ENCODE results near the gene SYT7.
"Not testable (repeated sequence)": the region's sequence is repeated elsewhere in the genome, so short reads cannot be mapped to it uniquely, and the experiment has no call there.

The SYT7 gene

GRCh38 chr11:61581030-61581928 lies at the start of gene SYT7:
Gene SYT7, minus strand, starts transcription at chr11:61581076. Its CDS starts 256 bp downstream, at chr11:61580820.
- DNase-seq, result peak; percentile 94

- DNase-seq, result no peak
Observed at GRCh38 chr11:61630089-61630488, 49.2 kb upstream of the SYT7 start.

GRCh38 chr11:61629082-61629833 lies 48.4 kb upstream of the SYT7 start:
- DNase-seq, result no peak

- no peak for DNase-seq
Observed at GRCh38 chr11:61628662-61628970, 47.7 kb upstream of the SYT7 start.

- peak; percentile 18 for DNase-seq
Observed at GRCh38 chr11:61627850-61628661, 47.2 kb upstream of the SYT7 start.

GRCh38 chr11:61626580-61627380 lies 45.9 kb upstream of the SYT7 start:
- DNase-seq, result no peak

- DNase-seq, result no peak
Observed at GRCh38 chr11:61625525-61625924, 44.6 kb upstream of the SYT7 start.

- DNase-seq, result no peak
Observed at GRCh38 chr11:61621917-61622585, 41.2 kb upstream of the SYT7 start.

- DNase-seq, result no peak
Observed at GRCh38 chr11:61619471-61620226, 38.8 kb upstream of the SYT7 start.

GRCh38 chr11:61618978-61619377 lies 38.1 kb upstream of the SYT7 start:
- no peak for DNase-seq

GRCh38 chr11:61617515-61617914 lies 36.6 kb upstream of the SYT7 start:
- no peak for DNase-seq

- DNase-seq, result no peak
Observed at GRCh38 chr11:61616434-61616833, 35.6 kb upstream of the SYT7 start.

GRCh38 chr11:61614782-61615181 lies 33.9 kb upstream of the SYT7 start:
- not testable (repeated sequence) for DNase-seq

GRCh38 chr11:61613870-61614269 lies 33.0 kb upstream of the SYT7 start:
- no peak for DNase-seq

- no peak for DNase-seq
Observed at GRCh38 chr11:61613051-61613450, 32.2 kb upstream of the SYT7 start.

GRCh38 chr11:61611309-61611708 lies 30.4 kb upstream of the SYT7 start:
- DNase-seq, result no peak

- no peak for DNase-seq
Observed at GRCh38 chr11:61610905-61611304, 30.0 kb upstream of the SYT7 start.

GRCh38 chr11:61609980-61610366 lies 29.1 kb upstream of the SYT7 start:
- DNase-seq, result no peak

GRCh38 chr11:61609000-61609979 lies 28.4 kb upstream of the SYT7 start:
- DNase-seq, result no peak

Data from activated CD4-positive, alpha-beta T cell treated with anti-CD3 and anti-CD28 coated beads, Interleukin-2, amount 50 U/mL, for 1 hour (primary cell).